Measurements from ENCODE around the gene ASPA. TPM values are rescaled to one million over a fixed set of nuclear protein-coding genes. Genes with fewer than 3 reads are reported as not detected.

The ASPA gene
- total RNA-seq, 2 donors from 2014 or later: 1.4 to 2.6 TPM

DNA sequence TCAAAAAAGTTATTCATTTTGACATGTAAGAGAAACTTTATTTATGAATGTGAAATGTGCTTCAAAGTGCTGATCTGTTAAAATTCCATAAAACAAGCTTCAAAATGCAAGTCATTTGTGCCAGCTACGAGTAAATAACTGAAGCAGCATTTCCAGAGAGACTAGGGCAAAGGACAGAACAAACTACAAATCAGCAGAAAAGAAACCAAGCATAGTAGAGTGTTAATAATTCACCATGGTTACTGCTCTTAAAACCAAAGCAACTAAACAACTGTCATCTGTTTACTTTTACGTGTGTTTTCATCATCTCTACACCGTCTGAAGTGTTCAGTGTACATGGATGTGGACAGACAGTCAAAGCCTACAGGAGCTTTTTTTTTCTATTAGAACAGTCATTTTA lies 1.6 kb upstream of the ASPA start:
- H3K4me3 ChIP-seq: no peak overlapping the region
- ATAC-seq (ENCODE audit: insufficient number of reproducible peaks, low FRiP score, low read depth) (no peak), DNase-seq (ENCODE audit: low spot score) (no peak)
- H3K4me1 ChIP-seq (ENCODE audit: control insufficient read depth in 1 of 2, low read depth in 2 of 2): no peaks in the 10 kb centered on the region
- H3K36me3 ChIP-seq: no peaks in the 10 kb centered on the region
- TF ChIP-seq, protein P1, sequence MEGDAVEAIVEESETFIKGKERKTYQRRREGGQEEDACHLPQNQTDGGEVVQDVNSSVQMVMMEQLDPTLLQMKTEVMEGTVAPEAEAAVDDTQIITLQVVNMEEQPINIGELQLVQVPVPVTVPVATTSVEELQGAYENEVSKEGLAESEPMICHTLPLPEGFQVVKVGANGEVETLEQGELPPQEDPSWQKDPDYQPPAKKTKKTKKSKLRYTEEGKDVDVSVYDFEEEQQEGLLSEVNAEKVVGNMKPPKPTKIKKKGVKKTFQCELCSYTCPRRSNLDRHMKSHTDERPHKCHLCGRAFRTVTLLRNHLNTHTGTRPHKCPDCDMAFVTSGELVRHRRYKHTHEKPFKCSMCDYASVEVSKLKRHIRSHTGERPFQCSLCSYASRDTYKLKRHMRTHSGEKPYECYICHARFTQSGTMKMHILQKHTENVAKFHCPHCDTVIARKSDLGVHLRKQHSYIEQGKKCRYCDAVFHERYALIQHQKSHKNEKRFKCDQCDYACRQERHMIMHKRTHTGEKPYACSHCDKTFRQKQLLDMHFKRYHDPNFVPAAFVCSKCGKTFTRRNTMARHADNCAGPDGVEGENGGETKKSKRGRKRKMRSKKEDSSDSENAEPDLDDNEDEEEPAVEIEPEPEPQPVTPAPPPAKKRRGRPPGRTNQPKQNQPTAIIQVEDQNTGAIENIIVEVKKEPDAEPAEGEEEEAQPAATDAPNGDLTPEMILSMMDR (IDR thresholded peaks at IDR 0.05): no peak
- H3K27ac ChIP-seq: no peak overlapping the region
- H3K9me3 ChIP-seq: no peaks in the 10 kb centered on the region
- H3K27me3 ChIP-seq (replicated peaks; ENCODE audit: insufficient read depth): no peaks in the 10 kb centered on the region

DNA sequence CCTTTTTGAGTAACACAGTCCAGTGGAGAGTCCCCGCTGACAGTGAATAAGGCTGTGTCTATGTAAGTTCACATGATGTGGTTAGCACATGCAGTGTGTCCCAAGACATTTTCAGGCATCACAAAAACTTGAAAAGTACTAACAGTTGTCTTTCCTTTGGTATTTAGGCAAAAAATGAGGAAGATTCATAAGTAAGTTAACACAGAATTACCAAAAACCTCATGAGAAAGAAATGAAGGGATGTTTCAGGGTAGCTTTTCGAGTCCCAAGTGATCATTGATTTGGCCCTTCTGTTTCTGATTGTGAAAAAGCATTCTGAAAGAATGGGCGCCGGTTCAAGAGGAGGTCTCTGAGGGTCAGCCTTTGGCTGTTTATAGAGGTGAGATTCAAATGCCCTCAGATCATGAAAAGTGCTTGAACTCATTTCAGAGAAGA lies 529 bp upstream of the ASPA start:
- H3K27me3 ChIP-seq (replicated peaks; ENCODE audit: insufficient read depth): no peaks in the 10 kb centered on the region

DNA sequence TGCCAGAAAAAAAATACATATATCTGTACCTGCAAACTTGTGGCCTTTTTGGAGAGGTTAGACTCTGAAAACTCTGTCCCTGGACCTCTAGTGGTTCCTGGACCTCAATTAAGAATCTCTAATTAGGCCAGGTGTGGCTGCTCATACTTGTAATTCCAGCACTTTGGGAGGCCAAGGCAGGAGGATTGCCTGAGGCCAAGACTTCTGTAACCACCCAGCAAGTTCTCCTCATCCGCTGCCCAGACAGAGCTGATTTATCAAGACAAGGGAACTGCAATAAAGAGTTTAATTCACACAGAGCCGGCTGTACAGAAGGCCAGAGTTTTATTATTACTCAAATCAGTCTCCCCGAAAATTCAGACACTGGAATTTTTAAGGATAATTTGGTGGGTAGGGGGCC lies 4.2 kb downstream of the ASPA start:
- H3K27me3 ChIP-seq (replicated peaks; ENCODE audit: insufficient read depth): no peaks in the 10 kb centered on the region
- H3K36me3 ChIP-seq: no peaks in the 10 kb centered on the region
- no peak overlapping the region for H3K4me3 ChIP-seq
- no peak for DNase-seq (ENCODE audit: low spot score)
- ATAC-seq (ENCODE audit: insufficient number of reproducible peaks, low FRiP score, low read depth): no peak
- H3K27ac ChIP-seq: no peak overlapping the region
- TF ChIP-seq, protein P1 (IDR thresholded peaks at IDR 0.05): no peak
- no peaks in the 10 kb centered on the region for H3K9me3 ChIP-seq
- H3K4me1 ChIP-seq (ENCODE audit: control insufficient read depth in 1 of 2, low read depth in 2 of 2): no peaks in the 10 kb centered on the region

More for the DNA sequence above, 529 bp upstream of the ASPA start:
- TF ChIP-seq, protein P1 (IDR thresholded peaks at IDR 0.05): no peak
- DNase-seq (ENCODE audit: low spot score): no peak
- Histone ChIP-seq H3K36me3 (no peaks in the 10 kb centered on the region), H3K27ac (no peak overlapping the region), H3K4me1 (ENCODE audit: control insufficient read depth in 1 of 2, low read depth in 2 of 2) (no peaks in the 10 kb centered on the region), H3K9me3 (no peaks in the 10 kb centered on the region), H3K4me3 (no peak overlapping the region)
- ATAC-seq (ENCODE audit: insufficient number of reproducible peaks, low FRiP score, low read depth): no peak

DNA sequence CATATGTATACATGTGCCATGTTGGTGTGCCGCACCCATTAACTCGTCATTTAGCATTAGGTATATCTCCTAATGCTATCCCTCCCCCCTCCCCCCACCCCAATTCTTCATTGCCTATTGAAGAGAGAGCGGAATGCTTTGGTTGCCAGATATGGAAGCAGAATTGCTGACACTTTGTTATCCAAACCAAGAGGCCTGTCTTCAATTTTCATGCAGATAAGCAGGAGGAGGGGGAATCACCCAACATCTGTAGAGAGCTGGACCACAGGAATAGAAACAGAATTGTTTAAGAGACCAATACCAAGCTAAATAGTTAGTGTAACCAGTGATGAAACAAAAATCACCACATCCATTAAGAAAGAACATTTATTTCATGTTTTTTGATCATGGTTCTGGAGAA lies 7.1 kb downstream of the ASPA start:
- Histone ChIP-seq H3K27ac (no peak overlapping the region), H3K4me1 (ENCODE audit: control insufficient read depth in 1 of 2, low read depth in 2 of 2) (no peaks in the 10 kb centered on the region), H3K9me3 (no peaks in the 10 kb centered on the region), H3K4me3 (no peak overlapping the region), H3K36me3 (no peaks in the 10 kb centered on the region), H3K27me3 (replicated peaks; ENCODE audit: insufficient read depth) (no peaks in the 10 kb centered on the region)
- TF ChIP-seq, protein P1 (IDR thresholded peaks at IDR 0.05): no peak
- DNase-seq (ENCODE audit: low spot score) (no peak), ATAC-seq (ENCODE audit: insufficient number of reproducible peaks, low FRiP score, low read depth) (no peak)

DNA sequence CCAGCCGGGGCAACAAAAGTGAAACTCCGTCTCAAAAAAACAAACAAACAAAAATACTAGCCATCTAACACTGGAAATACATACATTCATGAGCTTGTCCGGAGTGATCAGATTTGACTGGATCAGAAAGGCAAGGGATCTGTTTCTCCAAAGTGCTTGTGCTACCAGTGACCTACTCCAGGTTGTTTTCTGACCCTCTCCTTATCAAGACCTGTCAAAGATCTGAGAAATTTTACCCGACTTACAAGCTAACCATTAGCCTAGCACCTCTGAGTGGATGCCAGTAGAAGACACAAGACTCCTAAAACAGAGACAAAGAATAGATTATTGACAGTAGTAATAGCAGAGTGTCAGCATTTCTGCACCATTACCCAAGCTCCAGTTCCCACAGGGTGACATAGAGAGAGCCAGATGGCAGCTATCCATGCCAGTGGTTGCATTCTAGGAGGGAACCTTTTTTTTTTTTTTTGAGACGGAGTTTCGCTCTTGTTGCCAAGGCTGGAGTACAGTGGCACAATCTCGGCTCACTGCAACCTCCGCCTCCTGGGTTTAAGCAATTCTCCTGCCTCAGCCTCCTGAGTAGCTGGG lies 9.8 kb downstream of the ASPA start:
- H3K9me3 ChIP-seq: no peaks in the 10 kb centered on the region
- no peaks in the 10 kb centered on the region for H3K27me3 ChIP-seq (replicated peaks; ENCODE audit: insufficient read depth)
- no peaks in the 10 kb centered on the region for H3K4me1 ChIP-seq (ENCODE audit: control insufficient read depth in 1 of 2, low read depth in 2 of 2)
- no peak overlapping the region for H3K27ac ChIP-seq
- ATAC-seq (ENCODE audit: insufficient number of reproducible peaks, low FRiP score, low read depth): no peak
- no peak overlapping the region for H3K4me3 ChIP-seq
- DNase-seq (ENCODE audit: low spot score): no peak
- TF ChIP-seq, protein P1 (IDR thresholded peaks at IDR 0.05): no peak
- H3K36me3 ChIP-seq: no peaks in the 10 kb centered on the region
